ENCODE results near the gene PTPRF. TPM values are rescaled to one million over a fixed set of nuclear protein-coding genes. Genes with fewer than 3 reads are reported as not detected.

Gene PTPRF
- polyA plus RNA-seq, 3 donors, result 44.3 to 213 (median 48.9) TPM

GRCh38 chr1:43532716-43533115, 2.0 kb downstream of the PTPRF start:
- no peak overlapping the region for H3K27ac ChIP-seq (ENCODE audit: low read depth, low read length)
- WGBS, 3 donors, result 37 to 87% (median 75%) methylated on average over 5 of the region's 5 CpGs

GRCh38 chr1:43533584-43533983, 2.9 kb downstream of the PTPRF start:
- WGBS, 3 donors, result 37 to 61% (median 59%) methylated on average over 9 of the region's 9 CpGs
- no peak overlapping the region for H3K27ac ChIP-seq (ENCODE audit: low read depth, low read length)

- WGBS, 3 donors, result 70 to 85% (median 73%) methylated on average over 2 of the region's 2 CpGs
Measured at GRCh38 chr1:43534256-43534655, 3.6 kb downstream of the PTPRF start.

GRCh38 chr1:43536196-43536863, 5.6 kb downstream of the PTPRF start:
- H3K27ac ChIP-seq (ENCODE audit: low read depth, low read length), result no peak overlapping the region
- WGBS, 3 donors, result 44 to 90% (median 87%) methylated on average over 8 of the region's 8 CpGs

More at GRCh38 chr1:43534256-43534655, 3.6 kb downstream of the PTPRF start:
- H3K27ac ChIP-seq (ENCODE audit: low read depth, low read length), result no peak overlapping the region

- WGBS, 3 donors, result 48 to 80% (median 78%) methylated on average over 11 of the region's 11 CpGs
- H3K27ac ChIP-seq (ENCODE audit: low read depth, low read length), result no peak overlapping the region
Measured at GRCh38 chr1:43536864-43537358, 6.2 kb downstream of the PTPRF start.

GRCh38 chr1:43537423-43538142, 6.9 kb downstream of the PTPRF start:
- WGBS, 3 donors, result 38 to 75% (median 74%) methylated on average over 9 of the region's 9 CpGs
- H3K27ac ChIP-seq (ENCODE audit: low read depth, low read length), result no peak overlapping the region

GRCh38 chr1:43538143-43538487, 7.4 kb downstream of the PTPRF start:
- WGBS, 3 donors, result 89 to 100% (median 93%) methylated on average over 3 of the region's 3 CpGs
- H3K27ac ChIP-seq (ENCODE audit: low read depth, low read length), result no peak overlapping the region

- 89 to 94% (median 92%) methylated on average over 4 of the region's 4 CpGs for WGBS, 3 donors
- no peak overlapping the region for H3K27ac ChIP-seq (ENCODE audit: low read depth, low read length)
Measured at GRCh38 chr1:43538969-43539368, 8.3 kb downstream of the PTPRF start.

- no peak overlapping the region for H3K27ac ChIP-seq (ENCODE audit: low read depth, low read length)
- WGBS, 3 donors, result 76 to 89% (median 82%) methylated on average over 7 of the region's 7 CpGs
Measured at GRCh38 chr1:43539726-43540434, 9.2 kb downstream of the PTPRF start.

GRCh38 chr1:43540653-43541071, 10.0 kb downstream of the PTPRF start:
- H3K27ac ChIP-seq (ENCODE audit: low read depth, low read length), result no peak overlapping the region
- WGBS, 3 donors, result 34 to 60% (median 51%) methylated on average over 15 of the region's 15 CpGs

- 65 to 75% (median 66%) methylated on average over 5 of the region's 5 CpGs for WGBS, 3 donors
- no peak overlapping the region for H3K27ac ChIP-seq (ENCODE audit: low read depth, low read length)
Measured at GRCh38 chr1:43541141-43541540, 10.5 kb downstream of the PTPRF start.

- no peak overlapping the region for H3K27ac ChIP-seq (ENCODE audit: low read depth, low read length)
- 41 to 78% (median 73%) methylated on average over 14 of the region's 14 CpGs for WGBS, 3 donors
Measured at GRCh38 chr1:43541721-43542401, 11.2 kb downstream of the PTPRF start.

GRCh38 chr1:43542527-43543458, 12.1 kb downstream of the PTPRF start:
- WGBS, 3 donors, result 79 to 91% (median 88%) methylated on average over 15 of the region's 15 CpGs
- no peak overlapping the region for H3K27ac ChIP-seq (ENCODE audit: low read depth, low read length)

GRCh38 chr1:43543567-43543966, 12.9 kb downstream of the PTPRF start:
- no peak overlapping the region for H3K27ac ChIP-seq (ENCODE audit: low read depth, low read length)
- 77 to 93% (median 90%) methylated on average over 8 of the region's 8 CpGs for WGBS, 3 donors

- H3K27ac ChIP-seq (ENCODE audit: low read depth, low read length), result no peak overlapping the region
- WGBS, 3 donors, result 60 to 85% (median 83%) methylated on average over 12 of the region's 12 CpGs
Measured at GRCh38 chr1:43545339-43545694, 14.6 kb downstream of the PTPRF start.

GRCh38 chr1:43545695-43546387, 15.2 kb downstream of the PTPRF start:
- WGBS, 3 donors, result 18 to 49% (median 45%) methylated on average over 12 of the region's 12 CpGs
- H3K27ac ChIP-seq (ENCODE audit: low read depth, low read length), result no peak overlapping the region

- WGBS, 3 donors, result 68 to 82% (median 82%) methylated on average over 15 of the region's 15 CpGs
- no peak overlapping the region for H3K27ac ChIP-seq (ENCODE audit: low read depth, low read length)
Measured at GRCh38 chr1:43546388-43547100, 15.9 kb downstream of the PTPRF start.

Data from adipose tissue (tissue), 3 donors.